ENCODE data around the gene TMEM163. TPM values are rescaled to one million over a fixed set of nuclear protein-coding genes. Genes with fewer than 3 reads are reported as not detected.

The TMEM163 gene
- total RNA-seq, 1 donor from 2014 or later = 2.4 TPM

DNA sequence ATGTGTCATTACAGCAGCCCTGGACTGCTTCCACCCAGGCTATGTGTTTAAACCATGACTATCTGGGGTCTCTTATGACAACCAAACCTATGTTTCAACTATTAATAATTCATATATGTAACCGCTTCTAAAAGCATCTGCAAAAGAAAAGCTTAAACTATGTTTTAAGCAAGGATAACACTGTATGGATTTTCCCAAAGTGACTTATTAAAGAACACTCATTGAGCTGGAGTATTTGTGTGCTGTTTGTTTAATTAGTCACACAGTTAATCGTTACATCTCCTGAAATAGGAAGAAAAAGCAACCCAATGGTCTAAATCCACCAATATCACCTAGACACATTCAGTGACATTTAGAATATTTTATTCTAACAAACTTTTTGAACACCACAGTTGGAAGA is 51.3 kb downstream of the TMEM163 start:
- no peak for DNase-seq (ENCODE audit: low read depth)
- Histone ChIP-seq H3K27me3 (ENCODE audit: control insufficient read depth, insufficient read depth, low read length) (no peaks in the 10 kb centered on the region), H3K36me3 (ENCODE audit: control insufficient read depth, insufficient read depth, low read length) (no peaks in the 10 kb centered on the region), H3K4me3 (ENCODE audit: low read depth, low read length) (no peak overlapping the region)
- TF ChIP-seq, protein P1, sequence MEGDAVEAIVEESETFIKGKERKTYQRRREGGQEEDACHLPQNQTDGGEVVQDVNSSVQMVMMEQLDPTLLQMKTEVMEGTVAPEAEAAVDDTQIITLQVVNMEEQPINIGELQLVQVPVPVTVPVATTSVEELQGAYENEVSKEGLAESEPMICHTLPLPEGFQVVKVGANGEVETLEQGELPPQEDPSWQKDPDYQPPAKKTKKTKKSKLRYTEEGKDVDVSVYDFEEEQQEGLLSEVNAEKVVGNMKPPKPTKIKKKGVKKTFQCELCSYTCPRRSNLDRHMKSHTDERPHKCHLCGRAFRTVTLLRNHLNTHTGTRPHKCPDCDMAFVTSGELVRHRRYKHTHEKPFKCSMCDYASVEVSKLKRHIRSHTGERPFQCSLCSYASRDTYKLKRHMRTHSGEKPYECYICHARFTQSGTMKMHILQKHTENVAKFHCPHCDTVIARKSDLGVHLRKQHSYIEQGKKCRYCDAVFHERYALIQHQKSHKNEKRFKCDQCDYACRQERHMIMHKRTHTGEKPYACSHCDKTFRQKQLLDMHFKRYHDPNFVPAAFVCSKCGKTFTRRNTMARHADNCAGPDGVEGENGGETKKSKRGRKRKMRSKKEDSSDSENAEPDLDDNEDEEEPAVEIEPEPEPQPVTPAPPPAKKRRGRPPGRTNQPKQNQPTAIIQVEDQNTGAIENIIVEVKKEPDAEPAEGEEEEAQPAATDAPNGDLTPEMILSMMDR (IDR thresholded peaks at IDR 0.05; ENCODE audit: insufficient read depth, low read length, poor library complexity, severe bottlenecking) = no peak

- no peak overlapping the region for H3K4me3 ChIP-seq (ENCODE audit: low read depth, low read length)
- TF ChIP-seq, protein P1 (IDR thresholded peaks at IDR 0.05; ENCODE audit: insufficient read depth, low read length, poor library complexity, severe bottlenecking) = no peak
- no peaks in the 10 kb centered on the region for H3K36me3 ChIP-seq (ENCODE audit: control insufficient read depth, insufficient read depth, low read length)
- no peaks in the 10 kb centered on the region for H3K27me3 ChIP-seq (ENCODE audit: control insufficient read depth, insufficient read depth, low read length)
- no peak for DNase-seq (ENCODE audit: low read depth)
Measured at GRCh38 chr2:134667081-134667480, 51.7 kb downstream of the TMEM163 start.

DNA sequence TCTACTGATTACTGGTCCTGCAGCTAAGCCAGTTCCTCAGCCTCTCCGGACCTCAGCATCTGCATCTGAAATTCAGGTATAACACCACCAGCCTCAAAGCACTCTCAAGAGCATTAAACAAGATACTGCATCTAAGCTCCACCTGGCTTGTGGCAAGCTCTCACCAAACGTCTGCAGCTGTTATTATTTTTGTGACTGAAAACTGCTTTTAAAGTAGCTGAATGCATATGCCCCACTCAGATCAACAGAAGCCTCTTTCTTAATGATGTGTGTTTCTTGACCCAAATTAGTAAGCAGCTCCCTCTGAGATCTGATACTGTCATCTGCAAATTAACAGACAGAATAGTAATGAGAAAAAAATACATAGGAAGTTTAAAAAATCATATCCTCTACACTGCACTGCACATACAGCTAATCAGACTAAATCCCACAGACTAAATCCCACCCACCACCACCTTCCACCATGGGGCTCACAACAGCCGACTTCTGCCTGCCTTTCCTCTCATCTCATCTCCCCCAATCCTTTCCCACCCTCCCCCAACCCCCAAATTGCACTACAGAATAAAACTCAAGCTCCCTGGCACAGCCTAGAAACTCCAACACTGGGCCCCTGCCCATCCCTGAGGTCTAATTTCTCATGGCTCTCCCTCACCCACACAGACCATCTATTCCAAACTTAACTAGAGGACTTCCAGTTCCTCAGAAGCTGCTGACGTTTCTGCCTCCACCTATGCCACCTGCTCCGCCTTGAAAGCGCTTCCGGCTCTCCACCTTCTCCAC is 52.9 kb downstream of the TMEM163 start:
- Histone ChIP-seq H3K27me3 (ENCODE audit: control insufficient read depth, insufficient read depth, low read length) (no peaks in the 10 kb centered on the region), H3K4me3 (ENCODE audit: low read depth, low read length) (no peak overlapping the region), H3K36me3 (ENCODE audit: control insufficient read depth, insufficient read depth, low read length) (no peaks in the 10 kb centered on the region)
- TF ChIP-seq, protein P1 (IDR thresholded peaks at IDR 0.05; ENCODE audit: insufficient read depth, low read length, poor library complexity, severe bottlenecking) = no peak
- DNase-seq (ENCODE audit: low read depth) = no peak

DNA sequence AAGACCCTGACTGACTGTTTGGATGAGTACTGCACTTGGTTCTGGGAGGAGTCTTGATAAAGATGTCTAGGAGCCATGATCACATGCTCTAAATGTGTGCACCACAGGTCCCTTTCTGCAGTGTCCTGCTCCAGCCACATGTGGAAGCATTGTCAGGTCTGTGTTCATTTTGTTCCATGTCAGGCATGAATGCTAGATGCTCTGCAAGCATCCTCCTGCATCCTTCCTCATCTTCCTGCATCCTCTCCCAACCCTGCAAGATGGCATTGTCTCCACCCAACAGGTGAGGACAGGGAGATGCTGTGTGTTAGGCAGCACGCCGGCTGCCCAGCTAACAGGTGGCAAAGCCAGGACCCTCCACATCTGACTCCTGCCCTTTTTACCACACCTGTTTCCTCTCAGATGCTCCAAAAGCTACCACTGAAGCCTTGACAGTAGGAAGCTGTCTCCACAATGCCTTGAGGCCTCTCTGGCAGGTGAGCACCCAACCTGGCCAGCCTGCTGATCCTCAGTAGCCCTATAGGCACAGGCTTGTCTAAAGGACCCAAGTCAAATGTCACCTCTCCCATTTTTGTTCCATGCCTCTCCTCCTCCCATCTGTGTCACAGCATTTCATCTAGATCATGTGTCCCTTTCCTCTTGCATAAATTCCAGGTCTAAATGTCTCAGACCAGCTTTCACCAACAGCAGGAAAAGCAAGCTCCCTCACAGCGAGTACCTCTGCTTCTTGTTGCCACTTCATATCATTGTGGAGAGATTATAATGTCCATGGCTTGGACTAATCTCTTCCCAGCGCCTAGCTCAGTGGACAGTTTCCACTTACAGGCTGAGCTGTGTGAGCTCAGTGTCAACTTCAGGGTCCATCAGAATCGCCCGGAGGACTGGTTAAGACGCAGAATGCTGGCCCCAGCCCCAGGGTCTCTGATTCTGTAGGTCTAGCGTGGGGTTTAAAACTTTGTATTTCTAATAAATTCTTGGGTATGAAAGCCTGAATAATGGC is 55.0 kb downstream of the TMEM163 start:
- Histone ChIP-seq H3K27me3 (ENCODE audit: control insufficient read depth, insufficient read depth, low read length) (no peaks in the 10 kb centered on the region), H3K36me3 (ENCODE audit: control insufficient read depth, insufficient read depth, low read length) (no peaks in the 10 kb centered on the region), H3K4me3 (ENCODE audit: low read depth, low read length) (no peak overlapping the region)
- DNase-seq (ENCODE audit: low read depth) = no peak
- TF ChIP-seq, protein P1 (IDR thresholded peaks at IDR 0.05; ENCODE audit: insufficient read depth, low read length, poor library complexity, severe bottlenecking) = no peak

- Histone ChIP-seq H3K4me3 (ENCODE audit: low read depth, low read length) (no peak overlapping the region), H3K36me3 (ENCODE audit: control insufficient read depth, insufficient read depth, low read length) (no peaks in the 10 kb centered on the region), H3K27me3 (ENCODE audit: control insufficient read depth, insufficient read depth, low read length) (no peaks in the 10 kb centered on the region)
- TF ChIP-seq, protein P1 (IDR thresholded peaks at IDR 0.05; ENCODE audit: insufficient read depth, low read length, poor library complexity, severe bottlenecking) = no peak
- DNase-seq (ENCODE audit: low read depth) = no peak
Measured at GRCh38 chr2:134662751-134663150, 56.0 kb downstream of the TMEM163 start.

All from kidney epithelial cell (primary cell).